H9 (cell line): ENCODE results near the gene CCDC186. TPM values are rescaled to one million over a fixed set of nuclear protein-coding genes. Genes with fewer than 3 reads are reported as not detected.

Source experiments
- DNase-seq: peaks from one replicate; pipeline ENCODE4 v3.0.0-alpha.2; 2017
- H2AFZ ChIP-seq: one replicate; pipeline ENCODE4 v1.6.1; 2013; ENCODE audit warnings: mild to moderate bottlenecking, low read length, control low read depth, moderate library complexity
- H2AK5ac ChIP-seq: 2 replicates; pipeline ENCODE4 v1.6.1; 2013; ENCODE audit warnings: low read length, control low read depth, mixed read lengths; ENCODE audit not compliant: insufficient read length
- H2BK120ac ChIP-seq: one replicate; pipeline ENCODE4 v1.6.1; 2013; ENCODE audit warnings: low read depth, mild to moderate bottlenecking, low read length, control low read depth, inconsistent platforms; ENCODE audit not compliant: poor library complexity, severe bottlenecking
- H2BK12ac ChIP-seq: 2 replicates; pipeline ENCODE4 v1.6.1; 2013; ENCODE audit warnings: low read length, control low read depth, mixed read lengths, low read depth; ENCODE audit not compliant: insufficient read length
- H2BK15ac ChIP-seq: 2 replicates; pipeline ENCODE4 v1.6.1; 2013; ENCODE audit warnings: low read depth, low read length, control low read depth
- H2BK20ac ChIP-seq: one replicate; pipeline ENCODE4 v1.6.1; 2013; ENCODE audit warnings: low read depth, mild to moderate bottlenecking, low read length, control low read depth, inconsistent platforms; ENCODE audit not compliant: poor library complexity, severe bottlenecking
- H2BK5ac ChIP-seq: 2 replicates; pipeline ENCODE4 v1.6.1; 2013; ENCODE audit warnings: low read length, control low read depth, mixed read lengths; ENCODE audit not compliant: insufficient read length
- H3K14ac ChIP-seq: 2 replicates; pipeline ENCODE4 v1.6.1; 2013; ENCODE audit warnings: low read length, control low read depth; ENCODE audit not compliant: insufficient read depth
- H3K18ac ChIP-seq: 2 replicates; pipeline ENCODE4 v1.6.1; 2013; ENCODE audit warnings: low read depth, mild to moderate bottlenecking, mixed read lengths, low read length, control low read depth; ENCODE audit not compliant: insufficient read length
- H3K23ac ChIP-seq: 2 replicates; pipeline ENCODE4 v1.6.1; 2013; ENCODE audit warnings: low read length, control low read depth, mixed read lengths, low read depth; ENCODE audit not compliant: insufficient read length
- H3K23me2 ChIP-seq: 2 replicates; pipeline ENCODE4 v1.6.1; 2013; ENCODE audit warnings: low read depth, mild to moderate bottlenecking, mixed read lengths, low read length, control low read depth; ENCODE audit not compliant: insufficient read length, poor library complexity, severe bottlenecking
- H3K27ac ChIP-seq: 2 replicates; pipeline ENCODE4 v1.5.1; 2013; ENCODE audit warnings: low read length, control low read depth, mixed read lengths, low read depth; ENCODE audit not compliant: insufficient read length
- H3K27me3 ChIP-seq: 2 replicates; pipeline ENCODE4 v1.6.1; 2013; ENCODE audit warnings: low read length, control low read depth, inconsistent platforms; ENCODE audit not compliant: insufficient read depth
- H3K4ac ChIP-seq: 2 replicates; pipeline ENCODE4 v1.6.1; 2013; ENCODE audit warnings: low read depth, mild to moderate bottlenecking, control low read depth, inconsistent platforms, low read length, moderate library complexity
- H3K4me1 ChIP-seq: 2 replicates; pipeline ENCODE4 v1.6.1; 2013; ENCODE audit warnings: low read length, control low read depth, inconsistent platforms; ENCODE audit not compliant: insufficient read depth
- H3K4me2 ChIP-seq: 2 replicates; pipeline ENCODE4 v1.6.1; 2013; ENCODE audit warnings: low read length, control low read depth, mixed read lengths; ENCODE audit not compliant: insufficient read length, insufficient read depth
- H3K56ac ChIP-seq: 2 replicates; pipeline ENCODE4 v1.6.1; 2013; ENCODE audit warnings: low read depth, mild to moderate bottlenecking, mixed read lengths, low read length, control low read depth; ENCODE audit not compliant: insufficient read length
- H3K79me1 ChIP-seq: 2 replicates; pipeline ENCODE4 v1.6.1; 2013; ENCODE audit warnings: low read depth, mild to moderate bottlenecking, moderate library complexity, low read length, control low read depth, inconsistent platforms; ENCODE audit not compliant: insufficient read depth, poor library complexity, severe bottlenecking
- H3K79me2 ChIP-seq: 2 replicates; pipeline ENCODE4 v1.6.1; 2013; ENCODE audit warnings: low read length, control low read depth, inconsistent platforms; ENCODE audit not compliant: insufficient read depth
- H3K9ac ChIP-seq: 2 replicates; pipeline ENCODE4 v1.6.1; 2013; ENCODE audit warnings: low read length, control low read depth, mixed read lengths; ENCODE audit not compliant: insufficient read length; ENCODE audit errors: extremely low read depth
- H3K9me3 ChIP-seq: one replicate; pipeline ENCODE4 v1.6.1; 2013; ENCODE audit warnings: low read depth, low read length, inconsistent platforms; ENCODE audit not compliant: control insufficient read depth
- H3T11ph ChIP-seq: one replicate; pipeline ENCODE4 v1.6.1; 2013; ENCODE audit warnings: mild to moderate bottlenecking, low read length, control low read depth, inconsistent platforms
- H4K20me1 ChIP-seq: one replicate; pipeline ENCODE4 v1.6.1; 2013; ENCODE audit not compliant: control insufficient read depth, insufficient read length, insufficient read depth
- H4K5ac ChIP-seq: 2 replicates; pipeline ENCODE4 v1.6.1; 2013; ENCODE audit warnings: low read depth, mild to moderate bottlenecking, mixed read lengths, low read length, control low read depth; ENCODE audit not compliant: insufficient read length
- H4K8ac ChIP-seq: replicated peaks from 2 replicates; pipeline ENCODE4 v1.6.1; 2013; ENCODE audit warnings: low read length, control low read depth, mixed read lengths, low read depth; ENCODE audit not compliant: insufficient read length
- H4K91ac ChIP-seq: 2 replicates; pipeline ENCODE4 v1.6.1; 2013; ENCODE audit warnings: low read depth, mild to moderate bottlenecking, moderate library complexity, mixed read lengths, low read length, control low read depth; ENCODE audit not compliant: insufficient read length
- H3K27ac Mint-ChIP-seq, 3 experiments: 2 replicates in 2 of 3; 3 replicates in 1 of 3; pipeline ENCODE4 v1.8.0; 2020 to 2021; ENCODE audit warnings: mixed read lengths in 3 of 3, mild to moderate bottlenecking in 1 of 3, moderate library complexity in 1 of 3
- H3K27me3 Mint-ChIP-seq: 2 replicates; pipeline ENCODE4 v1.8.0; 2021; ENCODE audit warnings: low read depth, mild to moderate bottlenecking, moderate library complexity, mixed read lengths
- H3K36me3 Mint-ChIP-seq, 3 experiments: 2 replicates in 2 of 3; 3 replicates in 1 of 3; pipeline ENCODE4 v1.8.0; 2020 to 2021; ENCODE audit warnings: low read depth in 3 of 3, mixed read lengths in 3 of 3; ENCODE audit not compliant: insufficient read depth in 1 of 3
- H3K4me1 Mint-ChIP-seq, 2 experiments: 2 replicates each; pipeline ENCODE4 v1.8.0; 2020; ENCODE audit warnings: mixed read lengths in 2 of 2
- H3K4me3 Mint-ChIP-seq, 2 experiments: 2 replicates in 1 of 2; 3 replicates in 1 of 2; pipeline ENCODE4 v1.8.0; 2020 to 2021; ENCODE audit warnings: mild to moderate bottlenecking in 2 of 2, mixed read lengths in 2 of 2, moderate library complexity in 1 of 2
- H3K9me3 Mint-ChIP-seq, 2 experiments: 2 replicates in 1 of 2; 3 replicates in 1 of 2; pipeline ENCODE4 v1.8.0; 2020; ENCODE audit warnings: mild to moderate bottlenecking in 2 of 2, mixed read lengths in 2 of 2, moderate library complexity in 1 of 2
- CTCF ChIP-seq: fragments of 200-600 bp; sonication (generic); conservative IDR thresholded peaks from 3 replicates; pipeline ENCODE4 v1.8.0; 2021; ENCODE audit warnings: antibody characterized with exemption, mild to moderate bottlenecking
- WGBS: extraction: QIAGEN DNeasy Blood & Tissue Kit; methylation state at CpG from one replicate; pipeline ENCODE4 v1.1.7; 2013; ENCODE audit warnings: missing lambda C conversion rate, low lambda C conversion rate, mixed read lengths; ENCODE audit not compliant: insufficient read length; ENCODE audit errors: extremely low coverage; 5-methylcytosine and 5-hydroxymethylcytosine counted together
- total RNA-seq: library from RNA; stranded (reverse); gene quantifications from 2 replicates; pipeline ENCODE4 v1.2.1, GENCODE V29; 2021

Gene CCDC186
- total RNA-seq, 1 experiment from 2014 or later, result 16.7 TPM

GRCh38 chr10:114143160-114143559 is 30.8 kb downstream of the CCDC186 start:
- Histone ChIP-seq H3K56ac (no peak overlapping the region), H3K79me1 (no peaks in the 10 kb centered on the region), H3K4me2 (no peak overlapping the region), H3K27ac (no peak overlapping the region), H3K14ac (no peak overlapping the region), H2BK5ac (no peak overlapping the region), H3K18ac (no peak overlapping the region), H3K9ac (no peak overlapping the region), H2BK12ac (no peak overlapping the region), H3K4me1 (no peaks in the 10 kb centered on the region), H3T11ph (no peak overlapping the region), H4K5ac (no peak overlapping the region), H4K8ac (no peak overlapping the region), H3K4ac (no peak overlapping the region), H3K23me2 (no peaks in the 10 kb centered on the region), H4K20me1 (no peaks in the 10 kb centered on the region), H4K91ac (no peak overlapping the region), H2BK120ac (no peak overlapping the region), H3K23ac (no peak overlapping the region), H2AK5ac (no peak overlapping the region), H3K27me3 (no peaks in the 10 kb centered on the region), H3K79me2 (no peaks in the 10 kb centered on the region), H2BK15ac (no peak overlapping the region), H3K9me3 (no peaks in the 10 kb centered on the region), H2AFZ (no peak overlapping the region), H2BK20ac (no peak overlapping the region)
- Mint-ChIP-seq H3K36me3 (peaks cover 5 to 29% (median 23%) of the 10 kb centered on the region in 3 experiments; a peak in 6 of 7 replicates), H3K27ac (no peak overlapping the region), H3K4me3 (no peak overlapping the region), H3K27me3 (no peaks in the 10 kb centered on the region), H3K4me1 (no peaks in the 10 kb centered on the region), H3K9me3 (no peaks in the 10 kb centered on the region)
- WGBS, result no CpG with 5 or more reads among the region's 1 CpG
- no peak for TF ChIP-seq CTCF
- no peak for DNase-seq
